GM12875 (cell line): ENCODE data around the gene PEMT.

Source experiments
- H3K4me3 ChIP-seq: one replicate; pipeline ENCODE4 v1.5.1; 2011; ENCODE audit warnings: low read depth, low read length, control low read depth
- TF ChIP-seq, protein P1 (sequence below): IDR thresholded peaks from 2 replicates; pipeline ENCODE4 v1.5.1; 2011; ENCODE audit warnings: low read depth, mild to moderate bottlenecking, control low read depth, inconsistent platforms, low read length, moderate library complexity, borderline replicate concordance; ENCODE audit not compliant: insufficient read depth

PEMT gene

DNA sequence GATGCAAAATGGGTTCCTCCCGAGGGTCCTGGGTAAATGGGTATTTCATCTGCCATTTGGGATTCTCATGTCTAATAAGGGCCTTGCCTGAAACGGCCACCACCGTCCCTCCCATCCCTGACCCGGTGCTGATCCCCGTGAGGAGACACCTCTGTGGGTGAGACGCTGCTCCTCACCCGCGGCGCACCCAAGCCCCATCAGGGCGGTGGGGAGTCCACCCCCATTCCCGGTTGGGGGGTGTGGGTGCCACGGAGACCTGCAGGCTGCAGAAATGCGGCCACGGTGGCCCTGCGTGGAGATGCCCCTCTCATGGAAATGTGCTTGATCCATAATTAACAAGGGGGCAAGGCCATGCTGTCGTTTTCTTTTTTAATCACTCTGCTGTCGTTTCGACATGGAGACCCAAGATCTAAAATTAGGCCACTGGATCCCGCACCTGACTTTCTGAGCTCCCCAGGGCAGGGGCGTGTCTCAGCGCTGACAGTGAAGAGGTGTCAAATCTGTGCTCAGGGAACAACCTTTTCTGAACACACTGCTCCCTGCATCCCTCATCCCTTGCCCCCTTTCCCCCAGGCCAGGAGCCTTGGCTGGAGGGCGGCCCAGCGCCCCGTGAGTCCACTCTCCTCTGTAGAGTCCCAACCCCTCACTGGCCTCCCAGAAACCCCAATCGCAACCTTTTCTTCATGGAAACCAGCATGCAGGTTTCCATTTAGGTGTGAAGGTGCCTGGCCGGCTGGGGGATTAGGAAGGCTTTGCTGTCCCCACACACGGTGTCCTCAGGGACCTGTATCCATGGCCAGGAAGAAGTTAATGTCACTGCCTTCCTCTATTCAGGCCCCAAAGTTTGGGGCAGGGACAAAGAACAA is 38.9 kb downstream of the PEMT start:
- TF ChIP-seq, protein P1, sequence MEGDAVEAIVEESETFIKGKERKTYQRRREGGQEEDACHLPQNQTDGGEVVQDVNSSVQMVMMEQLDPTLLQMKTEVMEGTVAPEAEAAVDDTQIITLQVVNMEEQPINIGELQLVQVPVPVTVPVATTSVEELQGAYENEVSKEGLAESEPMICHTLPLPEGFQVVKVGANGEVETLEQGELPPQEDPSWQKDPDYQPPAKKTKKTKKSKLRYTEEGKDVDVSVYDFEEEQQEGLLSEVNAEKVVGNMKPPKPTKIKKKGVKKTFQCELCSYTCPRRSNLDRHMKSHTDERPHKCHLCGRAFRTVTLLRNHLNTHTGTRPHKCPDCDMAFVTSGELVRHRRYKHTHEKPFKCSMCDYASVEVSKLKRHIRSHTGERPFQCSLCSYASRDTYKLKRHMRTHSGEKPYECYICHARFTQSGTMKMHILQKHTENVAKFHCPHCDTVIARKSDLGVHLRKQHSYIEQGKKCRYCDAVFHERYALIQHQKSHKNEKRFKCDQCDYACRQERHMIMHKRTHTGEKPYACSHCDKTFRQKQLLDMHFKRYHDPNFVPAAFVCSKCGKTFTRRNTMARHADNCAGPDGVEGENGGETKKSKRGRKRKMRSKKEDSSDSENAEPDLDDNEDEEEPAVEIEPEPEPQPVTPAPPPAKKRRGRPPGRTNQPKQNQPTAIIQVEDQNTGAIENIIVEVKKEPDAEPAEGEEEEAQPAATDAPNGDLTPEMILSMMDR: no peak
- no peak overlapping the region for H3K4me3 ChIP-seq

DNA sequence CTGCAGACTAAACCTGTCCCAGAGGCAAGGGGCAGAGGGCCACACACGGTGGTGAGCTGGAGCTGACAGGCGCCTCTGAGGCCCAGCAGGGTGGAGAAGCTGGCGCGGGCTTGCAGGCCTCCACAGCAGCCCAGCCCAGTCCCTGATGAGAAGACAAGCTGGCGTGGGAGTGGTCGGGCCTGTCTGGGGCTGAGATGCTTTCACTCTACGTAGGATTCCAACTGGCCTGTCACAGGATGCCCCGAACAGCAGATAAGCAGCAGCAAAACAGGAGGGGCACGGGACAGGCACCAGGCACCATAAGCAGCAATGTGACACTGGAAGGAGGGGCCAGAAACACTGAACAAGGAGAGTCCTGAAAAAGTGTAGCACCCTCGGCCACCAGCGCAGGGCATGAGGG is 40.1 kb downstream of the PEMT start:
- TF ChIP-seq, protein P1: no peak
- no peak overlapping the region for H3K4me3 ChIP-seq

DNA sequence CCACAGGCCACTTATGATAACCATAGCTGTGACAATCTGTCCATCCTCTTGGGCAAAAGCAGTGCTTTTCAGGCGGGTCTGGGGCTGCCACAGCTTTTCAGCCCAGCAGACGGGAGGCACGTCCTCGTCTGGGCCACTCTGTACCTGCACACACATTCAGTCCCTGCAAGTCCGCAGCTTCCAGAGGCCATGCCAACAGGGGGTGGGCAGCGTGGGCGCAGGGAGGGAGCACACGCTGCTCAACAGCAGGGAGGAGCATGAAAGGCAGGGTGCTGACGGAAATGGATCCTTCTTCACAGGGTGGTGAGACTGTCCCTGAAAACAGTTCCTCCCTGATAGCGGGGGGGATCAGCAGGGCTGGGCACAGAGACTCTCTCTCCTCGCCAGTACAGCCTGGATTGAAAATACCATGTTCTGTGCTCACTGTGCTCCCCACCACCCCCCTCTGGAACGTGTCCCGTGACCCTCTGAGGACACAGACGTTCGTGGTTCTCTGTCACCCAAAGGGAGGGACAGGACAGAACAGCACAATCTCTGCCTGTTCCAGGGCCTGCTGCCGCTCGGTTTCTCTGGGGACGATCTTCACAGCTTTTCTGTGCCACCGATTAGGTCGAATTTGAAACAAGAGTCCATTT is 41.7 kb downstream of the PEMT start:
- TF ChIP-seq, protein P1: no peak
- H3K4me3 ChIP-seq: no peak overlapping the region

DNA sequence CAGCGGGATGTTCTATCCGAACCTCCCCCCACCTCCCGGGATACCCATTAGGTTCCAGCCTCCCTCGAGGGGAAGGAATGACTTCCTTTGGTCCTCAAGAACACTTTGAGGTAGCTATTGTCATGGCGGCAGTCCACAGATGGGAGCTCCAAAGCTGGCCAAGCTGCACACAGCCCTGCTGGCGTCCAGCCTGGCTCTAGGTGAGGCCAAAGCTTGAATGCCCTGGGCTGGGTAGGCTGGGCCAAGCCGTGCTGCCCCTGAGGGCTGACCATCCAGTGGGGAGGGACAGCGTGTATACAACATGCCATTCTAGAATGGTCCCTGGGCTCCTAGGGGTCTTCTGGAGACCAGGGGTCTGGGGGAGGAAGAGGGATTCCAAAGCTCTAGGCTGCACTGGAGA is 43.5 kb downstream of the PEMT start:
- H3K4me3 ChIP-seq: no peak overlapping the region
- TF ChIP-seq, protein P1: no peak

DNA sequence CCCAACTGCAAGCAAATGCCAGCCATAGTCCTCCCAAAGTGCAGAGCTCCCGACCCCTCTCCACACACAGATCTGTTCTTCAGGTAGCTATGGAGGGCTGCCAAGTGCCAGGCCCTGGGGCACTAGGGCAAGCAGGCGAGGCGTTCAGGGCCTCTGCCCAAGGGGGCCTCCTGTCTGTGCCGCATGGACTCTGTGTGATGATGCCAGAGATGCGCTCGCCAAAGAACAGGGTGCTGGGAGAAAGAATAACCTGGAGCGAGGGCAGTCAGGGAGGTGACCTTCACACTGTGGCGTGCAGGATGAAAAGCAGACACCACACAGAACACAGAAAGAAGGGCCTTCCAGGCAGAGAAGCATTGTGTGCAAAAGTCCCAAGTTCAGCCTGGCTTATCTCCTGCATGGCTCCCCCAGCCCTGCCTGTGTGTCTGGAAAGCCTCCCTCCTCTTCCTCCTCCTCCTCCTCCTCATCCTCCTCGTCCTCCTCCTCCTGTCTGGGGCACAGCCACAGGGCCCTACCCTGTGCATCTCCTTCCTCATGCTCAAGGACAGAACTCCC is 44.2 kb downstream of the PEMT start:
- TF ChIP-seq, protein P1: no peak
- H3K4me3 ChIP-seq: no peak overlapping the region

DNA sequence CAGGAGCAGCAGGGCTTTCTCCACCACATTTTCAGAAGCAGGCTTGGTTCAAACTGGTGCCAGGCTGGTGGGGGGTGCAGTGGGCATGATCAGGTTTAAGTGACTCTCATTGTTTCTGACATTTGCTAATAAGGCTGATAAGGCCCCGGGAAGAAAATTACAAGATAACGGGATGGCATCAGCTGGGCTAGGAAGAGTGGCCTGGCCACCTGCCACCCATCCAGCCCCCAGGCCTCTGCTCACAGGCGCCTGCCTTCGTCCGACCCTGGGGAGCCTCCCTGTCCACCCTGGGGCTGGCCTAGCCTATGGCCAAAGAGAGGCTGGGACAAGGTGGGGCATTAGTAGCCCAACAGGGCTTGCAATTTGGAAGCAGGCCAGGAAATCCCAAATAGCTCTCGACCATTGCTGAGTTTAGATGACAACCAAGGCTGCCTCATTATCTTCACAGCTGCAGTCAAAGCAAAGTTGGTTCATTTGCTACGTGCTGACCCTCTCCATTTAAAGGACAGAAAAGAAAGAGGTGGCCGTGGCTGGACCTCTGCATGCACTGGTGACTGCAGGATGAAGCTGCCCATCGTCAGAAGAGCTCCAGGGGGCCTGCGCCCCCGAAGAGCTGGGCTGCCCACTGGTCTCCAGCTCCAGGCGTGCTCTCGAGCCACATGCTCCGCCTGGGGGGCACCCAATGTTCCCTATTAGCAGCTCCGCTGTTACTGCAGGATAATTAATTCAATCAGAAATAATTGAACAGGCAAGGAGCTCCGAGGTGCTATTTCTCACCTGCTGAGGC is 44.9 kb downstream of the PEMT start:
- TF ChIP-seq, protein P1: no peak
- H3K4me3 ChIP-seq: no peak overlapping the region
